ENCODE results near the gene PLS1. TPM values are rescaled to one million over a fixed set of nuclear protein-coding genes. Genes with fewer than 3 reads are reported as not detected.

PLS1 gene
- total RNA-seq, 1 donor from 2014 or later = 2.4 TPM

DNA sequence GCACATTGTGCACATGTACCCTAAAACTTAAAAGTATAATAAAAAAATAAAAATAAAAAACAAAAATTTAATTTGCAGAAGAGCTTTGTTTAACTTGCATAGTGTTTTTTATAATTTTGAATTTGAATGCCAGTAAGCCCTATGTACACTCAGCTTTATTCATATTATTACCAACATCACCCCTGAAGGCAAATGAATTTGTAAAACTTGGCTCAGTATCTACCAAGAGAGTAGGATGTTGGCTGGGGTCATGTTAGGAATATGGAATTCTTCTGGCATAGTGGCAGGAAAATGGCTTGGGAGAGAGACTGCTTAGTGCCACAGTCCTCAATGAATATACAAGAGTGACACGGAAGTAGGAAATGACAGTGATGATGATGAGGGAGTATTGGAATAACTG, 158.3 kb downstream of the PLS1 start:
- peaks cover 13% of the 10 kb centered on the region for H3K9me3 Mint-ChIP-seq (ENCODE audit: low read depth)
- no peak overlapping the region for H3K27ac Mint-ChIP-seq (ENCODE audit: unreplicated experiment)
- H3K36me3 Mint-ChIP-seq (ENCODE audit: low read depth) = peaks cover 18% of the 10 kb centered on the region
- TF ChIP-seq, protein P1, sequence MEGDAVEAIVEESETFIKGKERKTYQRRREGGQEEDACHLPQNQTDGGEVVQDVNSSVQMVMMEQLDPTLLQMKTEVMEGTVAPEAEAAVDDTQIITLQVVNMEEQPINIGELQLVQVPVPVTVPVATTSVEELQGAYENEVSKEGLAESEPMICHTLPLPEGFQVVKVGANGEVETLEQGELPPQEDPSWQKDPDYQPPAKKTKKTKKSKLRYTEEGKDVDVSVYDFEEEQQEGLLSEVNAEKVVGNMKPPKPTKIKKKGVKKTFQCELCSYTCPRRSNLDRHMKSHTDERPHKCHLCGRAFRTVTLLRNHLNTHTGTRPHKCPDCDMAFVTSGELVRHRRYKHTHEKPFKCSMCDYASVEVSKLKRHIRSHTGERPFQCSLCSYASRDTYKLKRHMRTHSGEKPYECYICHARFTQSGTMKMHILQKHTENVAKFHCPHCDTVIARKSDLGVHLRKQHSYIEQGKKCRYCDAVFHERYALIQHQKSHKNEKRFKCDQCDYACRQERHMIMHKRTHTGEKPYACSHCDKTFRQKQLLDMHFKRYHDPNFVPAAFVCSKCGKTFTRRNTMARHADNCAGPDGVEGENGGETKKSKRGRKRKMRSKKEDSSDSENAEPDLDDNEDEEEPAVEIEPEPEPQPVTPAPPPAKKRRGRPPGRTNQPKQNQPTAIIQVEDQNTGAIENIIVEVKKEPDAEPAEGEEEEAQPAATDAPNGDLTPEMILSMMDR (IDR thresholded peaks at IDR 0.05) = no peak
- no peak overlapping the region for H3K4me3 Mint-ChIP-seq (ENCODE audit: unreplicated experiment)
- no peaks in the 10 kb centered on the region for H3K4me1 Mint-ChIP-seq (ENCODE audit: low read depth)
- H3K27me3 Mint-ChIP-seq (ENCODE audit: low read depth) = no peaks in the 10 kb centered on the region
- no peak for DNase-seq (ENCODE audit: low spot score)

Other genes with a start within 250 kb of the PLS1 start
- gene XRN1, start 148.4 kb upstream of the PLS1 start, total RNA-seq = 27.0 to 39.2 TPM (median 33.2 TPM) in 3 replicates
- 15.2 to 27.2 TPM (median 16.7 TPM) in 3 replicates for gene ATR, start 17.7 kb upstream of the PLS1 start, total RNA-seq
- 15.1 to 20.1 TPM (median 16.4 TPM) in 3 replicates for gene TRPC1, start 127.6 kb downstream of the PLS1 start, total RNA-seq

All from chondrocyte (in vitro differentiated cells).